Measurements from ENCODE around the gene MAP2K5.

MAP2K5 gene

GRCh38 chr15:67843571-67844387 lies 301.3 kb downstream of the MAP2K5 start:
- TF ChIP-seq CTCF (IDR thresholded peaks at IDR 0.05; ENCODE audit: low read depth, low read length), result no peak
- no peak overlapping the region for H3K4me3 ChIP-seq (ENCODE audit: low read depth, low read length)

GRCh38 chr15:67845974-67846373 lies 303.5 kb downstream of the MAP2K5 start:
- no peak for TF ChIP-seq CTCF (IDR thresholded peaks at IDR 0.05; ENCODE audit: low read depth, low read length)
- H3K4me3 ChIP-seq (ENCODE audit: low read depth, low read length), result no peak overlapping the region

GRCh38 chr15:67849538-67849937 lies 307.0 kb downstream of the MAP2K5 start:
- no peak for TF ChIP-seq CTCF (IDR thresholded peaks at IDR 0.05; ENCODE audit: low read depth, low read length)
- no peak overlapping the region for H3K4me3 ChIP-seq (ENCODE audit: low read depth, low read length)

- TF ChIP-seq CTCF (IDR thresholded peaks at IDR 0.05; ENCODE audit: low read depth, low read length), result no peak
- no peak overlapping the region for H3K4me3 ChIP-seq (ENCODE audit: low read depth, low read length)
Measured at GRCh38 chr15:67850336-67850735, 307.8 kb downstream of the MAP2K5 start.

- TF ChIP-seq CTCF (IDR thresholded peaks at IDR 0.05; ENCODE audit: low read depth, low read length), result no peak
- H3K4me3 ChIP-seq (ENCODE audit: low read depth, low read length), result no peak overlapping the region
Measured at GRCh38 chr15:67850994-67851571, 308.6 kb downstream of the MAP2K5 start.

GRCh38 chr15:67852418-67852817 lies 309.9 kb downstream of the MAP2K5 start:
- TF ChIP-seq CTCF (IDR thresholded peaks at IDR 0.05; ENCODE audit: low read depth, low read length), result no peak
- no peak overlapping the region for H3K4me3 ChIP-seq (ENCODE audit: low read depth, low read length)

GRCh38 chr15:67853454-67853853 lies 311.0 kb downstream of the MAP2K5 start:
- no peak overlapping the region for H3K4me3 ChIP-seq (ENCODE audit: low read depth, low read length)
- no peak for TF ChIP-seq CTCF (IDR thresholded peaks at IDR 0.05; ENCODE audit: low read depth, low read length)

All from WI38 (cell line).